Measurements from ENCODE around the gene H1-8. TPM values are rescaled to one million over a fixed set of nuclear protein-coding genes. Genes with fewer than 3 reads are reported as not detected.
A peak's percentile ranks its signal among the peaks of the same experiment; 100 is the strongest.

The H1-8 gene
- total RNA-seq, 1 experiment from 2014 or later: not detected

- no peak for DNase-seq (ENCODE audit: low read depth)
These were observed 13.4 kb downstream of the H1-8 start for GRCh38 chr3:129556358-129556695.

GRCh38 chr3:129556890-129557547, 14.0 kb downstream of the H1-8 start:
- no peak for DNase-seq (ENCODE audit: low read depth)

GRCh38 chr3:129557548-129557894, 14.5 kb downstream of the H1-8 start:
- no peak for DNase-seq (ENCODE audit: low read depth)

GRCh38 chr3:129558081-129558771, 15.3 kb downstream of the H1-8 start:
- DNase-seq (ENCODE audit: low read depth): peak; percentile 70

- DNase-seq (ENCODE audit: low read depth): peak; percentile 97
These were observed 16.0 kb downstream of the H1-8 start for GRCh38 chr3:129558772-129559564.

- DNase-seq (ENCODE audit: low read depth): no peak
These were observed 16.6 kb downstream of the H1-8 start for GRCh38 chr3:129559565-129560079.

GRCh38 chr3:129560269-129560787, 17.4 kb downstream of the H1-8 start:
- DNase-seq (ENCODE audit: low read depth): peak; percentile 94

GRCh38 chr3:129560911-129561594, 18.1 kb downstream of the H1-8 start:
- DNase-seq (ENCODE audit: low read depth): peak; percentile 94

- no peak for DNase-seq (ENCODE audit: low read depth)
These were observed 18.8 kb downstream of the H1-8 start for GRCh38 chr3:129561619-129562248.

GRCh38 chr3:129562803-129563202, 19.8 kb downstream of the H1-8 start:
- no peak for DNase-seq (ENCODE audit: low read depth)

- DNase-seq (ENCODE audit: low read depth): no peak
These were observed 20.4 kb downstream of the H1-8 start for GRCh38 chr3:129563332-129563731.

- DNase-seq (ENCODE audit: low read depth): no peak
These were observed 21.0 kb downstream of the H1-8 start for GRCh38 chr3:129563850-129564535.

- no peak for DNase-seq (ENCODE audit: low read depth)
These were observed 22.1 kb downstream of the H1-8 start for GRCh38 chr3:129564981-129565644.

- DNase-seq (ENCODE audit: low read depth): no peak
These were observed 22.9 kb downstream of the H1-8 start for GRCh38 chr3:129565902-129566301.

- peak; percentile 68 for DNase-seq (ENCODE audit: low read depth)
These were observed 24.3 kb downstream of the H1-8 start for GRCh38 chr3:129567176-129567705.

GRCh38 chr3:129567939-129568338, 25.0 kb downstream of the H1-8 start:
- DNase-seq (ENCODE audit: low read depth): no peak

GRCh38 chr3:129569856-129570255, 26.9 kb downstream of the H1-8 start:
- no peak for DNase-seq (ENCODE audit: low read depth)

GRCh38 chr3:129571605-129572547, 28.9 kb downstream of the H1-8 start:
- DNase-seq (ENCODE audit: low read depth): no peak

- DNase-seq (ENCODE audit: low read depth): no peak
These were observed 29.6 kb downstream of the H1-8 start for GRCh38 chr3:129572603-129573002.

All from RPMI7951 (cell line).